Right ventricle myocardium superior (tissue), 1 donor: ENCODE results near the gene EXOC3L4. TPM values are rescaled to one million over a fixed set of nuclear protein-coding genes. Genes with fewer than 3 reads are reported as not detected.
"Not testable (repeated sequence)": the region's sequence is repeated elsewhere in the genome, so short reads cannot be mapped to it uniquely, and the experiment has no call there.

ENCODE experiments used
- ATAC-seq: fragments of 200-7000 bp; cut with Tn5 transposase; one replicate; pipeline ENCODE4 v1.9.1; 2020; ENCODE audit warnings: mild to moderate bottlenecking; ENCODE audit not compliant: poor library complexity
- DNase-seq: peaks from one replicate; pipeline ENCODE4 v3.0.0-alpha.2; 2020
- intact Hi-C: fragments of 100-400 bp; cut with DNase I; formaldehyde crosslinking; loops from one replicate; pipeline ENCODE4 v1.11.2; 2022
- total RNA-seq: library from RNA; stranded (reverse); fragmentation: NEBNext Ultra II Directional; extraction: Animal tissue kit (Norgen Biotek cat#: 25700); gene quantifications from one replicate; pipeline ENCODE4 v1.2.1, GENCODE V29; 2021
- donor health status: DM: no; HTN: yes; CAD: no; lungs with severe emphysema.

The EXOC3L4 gene
- total RNA-seq, 1 donor from 2014 or later, result 0.38 TPM

DNA sequence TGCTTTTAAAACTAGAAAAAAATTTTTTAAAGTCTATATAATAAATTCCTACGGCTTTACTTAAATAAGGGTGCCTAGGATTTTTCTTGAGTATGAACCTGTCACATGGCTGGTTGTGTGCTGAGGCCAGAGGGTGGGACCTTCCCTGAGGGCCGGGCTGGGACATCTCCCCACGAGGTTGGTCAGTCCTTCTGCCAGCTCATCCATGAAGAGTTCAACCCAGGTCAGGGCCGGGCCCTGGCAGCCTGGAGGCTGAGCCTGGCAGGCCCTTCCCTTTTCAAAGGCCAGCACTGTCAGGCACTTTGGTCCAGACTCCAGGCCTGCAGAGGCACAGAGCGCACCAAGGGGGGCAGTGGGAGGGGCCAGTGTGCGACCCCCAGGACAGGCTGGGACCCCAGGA lies 60.5 kb downstream of the EXOC3L4 start:
- intact Hi-C loops, result no loop called here
- peak; percentile 89 for DNase-seq
- peak; percentile 99 for ATAC-seq

- DNase-seq, ATAC-seq, intact Hi-C loops: not testable (repeated sequence)
Observed at GRCh38 chr14:103155416-103155815, 60.9 kb downstream of the EXOC3L4 start.

DNA sequence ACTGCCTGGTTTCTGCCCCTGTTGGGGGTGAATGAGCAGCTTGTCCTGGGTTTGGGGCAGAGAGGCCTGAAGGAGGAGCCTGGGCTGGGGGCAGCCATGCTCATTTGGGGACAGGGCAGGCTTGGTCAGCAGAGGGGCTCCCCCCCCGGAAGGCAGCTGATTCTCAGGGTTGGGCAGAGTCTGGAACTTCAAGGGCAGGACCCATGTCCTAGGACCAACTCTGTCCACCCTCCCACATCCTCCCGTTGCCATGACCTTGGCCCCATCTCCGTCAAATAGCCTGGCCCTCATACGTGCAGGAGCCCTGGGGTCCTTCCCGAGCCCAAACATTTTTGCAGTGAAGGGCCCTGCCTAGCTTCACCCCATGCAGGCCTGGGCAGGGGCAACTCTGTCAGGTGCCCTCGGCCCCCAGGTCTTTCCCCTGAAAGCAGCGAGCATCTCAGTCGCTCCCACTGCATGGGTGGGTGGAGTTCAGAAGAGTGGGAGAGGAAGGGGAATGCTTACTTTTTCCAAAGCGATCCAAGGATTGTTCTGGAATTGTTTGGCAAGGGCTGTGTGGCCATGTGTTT lies 61.4 kb downstream of the EXOC3L4 start:
- ATAC-seq, result no peak
- intact Hi-C loops, result no loop called here
- no peak for DNase-seq

DNA sequence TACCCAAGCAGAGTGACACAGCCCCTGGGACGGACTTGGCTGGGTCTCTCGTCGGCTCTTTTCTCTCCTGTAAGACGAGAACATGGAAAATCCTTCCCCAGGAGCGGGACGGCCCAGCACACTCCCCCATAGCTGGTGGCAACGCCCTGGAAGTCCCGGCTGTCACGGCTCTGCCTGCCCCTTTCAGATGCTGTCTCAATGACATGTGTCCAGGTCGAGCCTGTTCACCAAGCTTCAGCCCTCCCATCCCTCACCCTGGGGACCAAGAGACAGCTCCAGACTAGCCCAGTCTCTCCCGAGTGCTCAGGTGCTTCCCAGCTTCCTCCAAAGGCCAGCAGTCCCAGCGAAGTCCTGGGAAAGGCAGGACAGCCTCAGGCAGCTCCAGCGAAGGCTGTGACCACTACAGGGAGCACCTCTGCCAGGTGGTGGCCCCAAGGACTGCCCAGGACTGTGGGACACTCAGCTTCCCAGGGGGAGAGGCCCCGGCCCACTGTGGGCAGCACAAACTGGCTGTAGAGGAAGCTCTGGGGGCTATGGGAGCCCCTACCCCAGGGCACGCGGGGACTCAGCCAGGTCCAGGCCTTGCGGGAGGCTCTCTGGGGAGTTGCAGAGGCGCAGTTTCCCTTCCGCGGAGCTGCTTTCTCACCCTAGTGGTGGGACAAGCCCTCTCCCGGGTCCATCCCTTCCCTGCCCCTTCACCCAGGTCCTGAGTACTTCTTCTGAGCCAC lies 62.3 kb downstream of the EXOC3L4 start:
- intact Hi-C loops, result no loop called here
- ATAC-seq, result no peak

DNA sequence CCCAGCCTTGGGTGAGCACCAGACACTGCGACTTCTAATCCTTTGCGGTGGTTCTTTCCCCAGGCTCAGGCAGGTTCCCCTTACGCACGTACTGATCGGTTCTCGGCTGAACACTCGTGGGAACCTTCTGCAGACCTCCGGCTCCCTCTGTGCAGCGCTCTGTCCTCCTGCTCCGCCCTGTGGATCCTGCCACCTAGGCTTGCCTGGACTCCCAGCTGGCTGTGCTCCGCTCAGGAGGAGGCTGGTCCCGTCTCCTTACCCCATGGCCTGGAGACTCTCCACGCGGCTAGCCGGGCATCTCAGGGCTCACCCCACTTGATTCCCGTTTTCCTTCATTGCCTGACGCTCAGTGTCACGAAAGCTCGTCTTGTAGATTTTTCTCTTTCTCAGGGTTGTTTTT lies 63.4 kb downstream of the EXOC3L4 start:
- intact Hi-C loops, result no loop called here
- ATAC-seq, result no peak
- DNase-seq, result no peak

More for the DNA sequence above, 62.3 kb downstream of the EXOC3L4 start:
- no peak for DNase-seq

- DNase-seq (no peak), ATAC-seq (no peak)
- intact Hi-C loops, result no loop called here
Observed at GRCh38 chr14:103158688-103159087, 64.2 kb downstream of the EXOC3L4 start.

Other genes with a start within 250 kb of the EXOC3L4 start
- not detected for gene AMN, start 172.1 kb upstream of the EXOC3L4 start, total RNA-seq
- gene CDC42BPB, start 37.2 kb upstream of the EXOC3L4 start, total RNA-seq, result 64.6 TPM
- not detected for gene LBHD2, start 10.5 kb upstream of the EXOC3L4 start, total RNA-seq
- gene TNFAIP2, start 28.7 kb downstream of the EXOC3L4 start, total RNA-seq, result 46.7 TPM
- 234 TPM for gene EIF5, start 239.5 kb downstream of the EXOC3L4 start, total RNA-seq